T47D (cell line): ENCODE measurements around the gene ZEB2.
A peak's percentile ranks its signal among the peaks of the same experiment; 100 is the strongest.

Experiments used
- DNase-seq, 2 experiments: peaks; one replicate each; pipeline versions ENCODE4 v3.0.0 to v3.0.0-alpha.2; 2011 to 2012; ENCODE audit warnings: low read depth in 1 of 2, low spot score in 1 of 2
- JUND ChIP-seq: IDR thresholded peaks from 2 replicates; pipeline ENCODE4 v1.6.1; 2012; ENCODE audit warnings: low read depth
- in situ Hi-C: cut with HindIII; loops from 2 replicates; pipeline ENCODE4 v1.10.0; 2016; ENCODE audit warnings: low sequenced_read_pairs, low pct_unique_long_range_greater_than_20kb

Gene ZEB2

DNA sequence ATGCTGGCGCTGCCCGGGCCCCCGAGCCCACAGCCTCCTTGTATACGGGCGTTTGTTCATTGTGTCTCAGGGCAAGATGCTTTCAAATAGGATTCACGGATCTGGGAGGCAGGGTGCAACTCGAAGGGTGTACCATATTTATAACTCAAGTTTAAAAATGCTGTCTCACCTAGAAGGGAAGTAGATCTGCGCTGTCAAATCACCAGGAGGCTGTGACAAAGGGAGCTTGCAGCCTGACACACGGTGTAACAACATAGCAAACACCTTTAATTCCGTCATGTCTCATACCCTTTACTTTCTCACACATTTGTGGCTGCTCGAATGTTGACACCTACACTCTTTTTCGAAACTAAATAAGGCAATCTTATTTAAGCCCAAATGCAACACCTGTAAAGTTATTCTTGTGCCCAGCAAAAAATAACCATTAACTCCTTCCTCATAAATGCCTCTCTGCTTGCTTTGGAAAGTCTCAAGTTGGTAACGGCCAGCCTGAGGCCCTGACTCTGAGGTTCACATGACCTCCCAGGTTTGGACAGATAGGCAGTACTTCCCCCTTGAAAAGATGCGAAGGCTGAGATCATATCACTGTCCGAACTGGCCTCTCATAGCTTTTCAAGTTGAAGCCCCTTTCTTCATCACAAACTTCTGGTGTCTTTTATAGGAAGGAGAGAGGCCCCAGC lies 11.6 kb downstream of the ZEB2 start:
- in situ Hi-C loops: no loop called here
- TF ChIP-seq JUND: no peak
- no peak for DNase-seq

DNA sequence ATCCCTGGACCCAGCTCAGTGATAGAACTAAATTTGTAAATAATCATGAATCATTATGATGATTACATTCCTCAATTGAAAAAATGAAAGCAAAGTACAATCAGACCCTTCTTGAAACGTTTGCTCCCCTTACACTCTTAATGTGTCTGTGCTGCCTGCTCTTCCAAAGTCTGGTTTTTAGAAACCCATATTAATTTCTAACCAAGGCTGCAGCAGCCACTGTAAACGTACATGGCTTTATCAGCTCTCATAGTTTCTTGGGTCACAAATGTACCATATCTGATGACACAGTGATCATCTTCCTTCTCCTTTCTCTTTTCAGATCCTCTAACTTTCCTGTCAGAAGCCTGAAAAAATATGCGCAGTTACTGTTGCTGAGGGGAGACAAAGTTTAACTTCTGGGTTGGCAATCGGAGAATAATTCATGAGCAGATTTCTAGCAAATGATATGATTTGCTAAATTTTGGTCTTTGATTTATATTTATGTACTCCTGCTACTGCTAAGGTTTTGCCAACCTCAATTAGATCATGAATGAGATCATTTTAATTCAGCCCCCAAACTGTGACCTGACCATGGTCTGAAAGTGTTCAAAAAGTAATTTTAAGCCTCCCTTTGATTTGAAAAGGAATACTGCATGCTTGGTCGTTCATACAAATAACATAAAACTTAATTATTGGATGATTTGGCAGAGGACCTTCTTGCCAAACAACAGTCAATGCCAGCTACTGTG lies 12.3 kb downstream of the ZEB2 start:
- in situ Hi-C loops: no loop called here
- DNase-seq: no peak
- no peak for TF ChIP-seq JUND

DNA sequence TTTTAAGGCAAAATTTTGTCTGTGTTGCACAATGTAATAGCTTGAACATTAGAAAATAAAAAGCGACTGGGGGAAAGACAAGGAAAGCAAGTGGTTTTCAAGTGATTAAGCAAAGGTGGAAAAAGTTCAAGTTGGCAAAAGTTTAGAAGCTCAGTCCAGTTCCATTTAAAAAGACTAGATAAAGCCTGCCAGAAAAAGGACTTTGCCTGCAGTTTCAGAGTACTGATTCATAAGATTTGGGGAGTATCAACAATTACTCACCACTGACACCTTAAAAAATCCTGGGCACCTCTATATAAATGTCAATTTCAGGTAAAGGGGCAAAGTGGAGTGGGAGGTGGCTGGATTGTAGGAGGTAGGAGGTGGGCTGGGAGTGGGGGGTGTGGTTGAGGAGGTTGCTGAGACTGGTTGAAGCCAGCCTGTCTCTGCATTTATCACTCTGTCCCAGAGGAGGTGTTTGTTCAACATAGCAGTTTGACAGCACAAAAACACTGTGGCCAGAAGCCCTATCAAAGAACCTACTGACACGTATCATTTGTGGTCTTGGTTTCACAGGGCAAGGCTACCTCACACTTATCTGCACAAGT lies 14.6 kb downstream of the ZEB2 start:
- no peak for DNase-seq
- no peak for TF ChIP-seq JUND
- in situ Hi-C loops: no loop called here

DNA sequence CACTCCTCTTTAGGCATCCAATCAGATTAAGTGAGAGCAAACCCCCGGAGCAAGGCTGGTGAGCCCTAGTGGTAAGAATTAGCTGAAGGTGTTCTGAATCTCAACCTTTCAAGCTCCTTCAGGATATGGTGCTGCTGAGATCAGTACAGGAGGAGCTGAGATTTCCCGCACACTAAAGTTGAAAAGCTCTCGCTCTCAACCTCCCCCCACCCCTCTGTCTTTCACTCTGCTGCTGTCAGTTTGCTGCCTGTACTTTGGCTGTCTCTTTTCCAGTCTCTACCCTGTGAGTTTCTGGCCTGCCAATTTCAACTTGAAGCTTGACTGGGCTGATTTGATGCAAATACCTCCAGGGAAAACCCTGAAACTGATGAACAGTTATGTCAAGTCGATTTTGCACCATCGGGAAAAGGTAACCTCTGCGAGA lies 15.7 kb downstream of the ZEB2 start:
- TF ChIP-seq JUND: no peak
- DNase-seq: peak in 1 of 2 experiments; percentile 8
- in situ Hi-C loops: no loop called here

DNA sequence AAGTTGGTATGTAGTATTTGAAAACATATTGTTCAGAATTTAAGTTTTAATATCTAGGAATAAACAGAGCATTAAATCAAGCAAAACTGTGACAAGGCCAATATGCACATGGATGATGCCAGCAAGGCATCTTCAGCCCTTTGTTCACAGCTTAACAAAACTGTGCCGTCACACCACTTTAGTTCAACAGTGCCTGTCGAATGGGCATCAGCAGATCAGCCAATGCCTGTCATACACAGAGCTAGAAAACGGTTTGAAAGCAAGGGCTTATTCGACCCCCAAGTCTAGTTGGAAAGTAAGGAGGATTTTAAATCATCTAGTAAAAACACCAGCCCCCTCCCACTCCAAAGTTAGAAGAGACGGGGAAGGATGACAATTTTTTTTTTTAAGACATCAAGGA lies 16.7 kb downstream of the ZEB2 start:
- no peak for DNase-seq
- TF ChIP-seq JUND: no peak
- in situ Hi-C loops: no loop called here

DNA sequence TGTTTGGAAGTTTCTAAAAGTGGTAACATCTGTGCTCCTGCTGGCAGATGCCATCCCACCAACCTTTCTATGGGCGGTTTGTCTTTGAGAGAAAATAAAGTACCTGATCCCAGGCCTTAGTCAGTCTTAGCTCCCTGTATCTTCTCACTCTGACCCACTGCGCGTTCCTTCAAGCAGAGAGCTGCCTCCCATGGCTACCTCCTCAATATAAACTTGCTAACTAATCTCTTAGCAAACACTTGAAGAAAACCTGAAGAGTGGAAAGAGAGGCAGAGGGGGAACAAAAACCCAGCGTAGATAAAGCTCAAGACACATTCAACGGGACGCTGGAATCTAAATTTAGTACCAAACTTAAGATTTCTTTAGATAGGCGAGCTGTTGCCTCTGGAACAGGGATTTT lies 17.6 kb downstream of the ZEB2 start:
- no peak for DNase-seq
- no peak for TF ChIP-seq JUND
- in situ Hi-C loops: no loop called here

DNA sequence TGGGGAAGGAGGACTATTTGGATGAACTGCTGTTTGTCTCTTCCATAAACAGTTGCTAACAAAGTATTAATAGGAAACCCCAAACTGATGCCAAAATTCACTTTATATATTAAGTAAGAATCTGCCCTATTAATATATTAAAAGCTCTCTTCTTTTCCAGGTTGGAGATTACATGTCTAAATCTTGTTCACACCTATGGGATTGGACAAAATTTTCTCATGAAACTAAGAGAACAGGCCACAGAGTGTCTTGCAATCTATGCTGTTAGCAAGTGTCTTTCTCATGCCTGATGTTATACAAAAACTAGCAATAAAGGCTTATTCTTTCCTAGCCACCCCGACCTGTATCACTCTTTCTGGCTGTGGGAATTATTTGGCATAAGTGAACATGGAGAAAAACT lies 18.3 kb downstream of the ZEB2 start:
- no peak for DNase-seq
- no peak for TF ChIP-seq JUND
- in situ Hi-C loops: no loop called here

DNA sequence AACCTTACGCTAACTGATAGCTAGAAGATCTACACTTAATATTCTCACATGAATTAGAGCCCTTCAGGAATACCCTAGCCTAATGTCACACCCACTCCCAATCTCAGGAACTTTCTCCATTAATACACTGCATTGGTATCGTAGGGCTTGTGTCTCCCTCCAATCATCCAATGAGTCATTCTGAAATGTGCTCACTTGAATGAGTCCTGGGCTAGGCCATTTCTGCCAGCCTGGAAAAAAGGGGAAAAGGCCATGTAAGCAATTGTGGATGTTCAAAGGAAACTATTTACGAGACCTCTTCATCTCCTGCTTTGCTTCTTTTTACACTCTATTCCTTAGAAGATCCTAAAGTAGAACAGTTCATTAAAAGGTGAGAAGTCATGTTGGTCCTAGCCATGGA lies 18.8 kb downstream of the ZEB2 start:
- TF ChIP-seq JUND: no peak
- in situ Hi-C loops: no loop called here
- DNase-seq: no peak

DNA sequence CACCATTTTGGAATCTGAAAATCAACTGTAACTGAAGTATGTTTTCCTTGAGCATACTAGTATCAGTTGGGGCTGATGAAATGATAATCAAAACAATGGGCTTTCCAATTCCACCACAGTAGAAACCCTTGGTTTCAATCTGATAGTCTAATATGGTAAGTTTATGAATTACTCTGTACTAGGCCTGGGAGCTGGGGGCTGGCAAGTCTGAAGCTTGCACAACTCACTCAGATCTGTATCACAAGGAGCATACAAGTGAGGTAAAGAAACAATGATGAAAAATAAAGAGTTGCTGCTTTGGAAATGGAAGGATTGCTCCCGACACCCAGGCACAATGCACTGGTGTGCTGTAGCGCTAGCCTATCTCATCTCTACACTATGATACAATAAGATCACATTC lies 19.4 kb downstream of the ZEB2 start:
- no peak for DNase-seq
- in situ Hi-C loops: no loop called here
- no peak for TF ChIP-seq JUND

DNA sequence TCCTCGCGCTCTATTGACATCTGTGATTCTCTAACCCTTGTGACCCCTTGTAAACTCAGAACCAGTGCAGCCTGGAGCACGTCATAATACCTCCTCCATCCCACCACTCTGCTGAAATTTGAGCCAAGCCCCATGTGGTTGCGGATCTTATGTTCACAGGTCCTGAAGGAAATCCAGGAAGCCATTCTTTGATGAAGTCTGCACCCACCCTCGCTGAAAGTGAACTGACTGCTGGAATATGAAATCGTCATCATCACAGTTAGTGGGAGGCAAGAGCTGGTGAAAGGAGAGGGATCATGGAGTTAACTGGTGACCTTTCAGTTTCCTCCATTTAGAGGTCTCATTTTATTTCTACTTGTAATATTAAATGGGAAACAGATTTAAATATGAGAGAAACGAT lies 21.6 kb downstream of the ZEB2 start:
- no peak for TF ChIP-seq JUND
- DNase-seq: no peak
- in situ Hi-C loops: no loop called here

DNA sequence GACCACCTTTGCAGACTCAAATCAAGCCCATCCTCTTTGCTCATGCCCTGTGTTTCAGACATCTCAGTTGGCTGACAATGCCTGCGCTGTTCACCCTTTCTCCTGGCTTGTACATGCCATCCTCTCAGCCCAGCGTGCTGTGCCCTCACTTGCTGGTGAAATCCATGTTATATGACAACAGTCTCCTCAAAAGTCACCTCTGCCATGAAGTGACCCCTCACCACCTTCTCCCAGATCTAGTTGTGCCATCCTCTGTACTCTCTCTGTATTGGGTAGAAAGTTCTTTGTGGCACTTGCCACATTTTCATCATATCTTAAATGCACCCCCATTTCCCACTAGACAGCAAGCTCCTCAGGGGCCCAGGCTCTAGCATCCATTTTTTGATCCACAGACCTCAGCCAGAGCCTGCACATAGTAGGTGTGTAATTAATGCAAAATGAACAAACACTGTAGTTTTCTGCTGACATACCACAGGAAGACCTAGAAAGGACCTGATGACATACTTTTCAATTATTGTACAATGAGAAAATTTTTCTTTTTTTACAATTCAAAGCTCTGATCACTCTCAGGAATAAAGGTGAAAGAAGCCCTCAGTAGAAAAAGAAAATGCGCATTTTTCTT lies 22.8 kb downstream of the ZEB2 start:
- DNase-seq: no peak
- no peak for TF ChIP-seq JUND
- in situ Hi-C loops: no loop called here

DNA sequence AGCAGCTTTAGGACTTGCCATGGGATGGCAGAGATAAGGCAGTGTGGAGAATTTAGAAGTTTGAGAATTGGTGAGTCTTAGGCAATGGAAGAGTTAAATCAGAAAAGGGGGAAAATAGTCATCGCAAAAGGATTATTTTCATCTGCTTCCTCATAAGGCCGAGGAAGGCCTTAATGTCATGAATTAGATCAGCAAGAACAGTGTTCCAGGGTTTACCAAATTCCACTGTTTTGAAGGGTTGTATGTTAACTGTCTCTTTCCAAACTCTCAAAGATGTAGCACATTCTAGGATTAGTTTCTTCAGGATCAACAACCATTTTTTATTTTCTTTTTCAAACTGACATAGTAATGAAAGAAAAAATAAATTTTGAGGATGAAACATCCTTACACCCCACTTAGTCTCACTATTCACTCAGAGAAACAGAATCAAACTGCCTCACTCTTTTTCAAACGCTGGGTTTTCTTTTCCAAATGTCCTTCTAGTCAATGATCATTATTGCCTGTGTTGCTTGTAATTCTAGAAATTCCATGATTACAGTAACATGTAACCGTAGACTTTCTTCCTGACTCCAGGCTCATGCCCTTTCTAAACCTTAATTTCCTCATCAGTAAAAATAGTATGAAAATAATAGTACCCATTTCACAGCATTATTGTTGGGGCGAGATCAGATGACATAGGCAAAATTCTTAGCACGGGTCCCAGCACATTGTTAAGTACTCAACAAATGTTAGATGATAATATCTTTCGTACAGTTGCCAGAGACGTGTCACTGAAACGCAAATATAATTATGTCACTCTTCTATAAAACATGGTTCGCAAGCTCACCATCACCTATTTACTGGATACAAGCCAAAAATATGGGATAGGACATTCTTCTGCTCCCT lies 23.6 kb downstream of the ZEB2 start:
- no peak for TF ChIP-seq JUND
- DNase-seq: peak in 1 of 2 experiments; percentile 55
- in situ Hi-C loops: no loop called here
